ENCODE measurements around the gene CPS1.

Gene CPS1

DNA sequence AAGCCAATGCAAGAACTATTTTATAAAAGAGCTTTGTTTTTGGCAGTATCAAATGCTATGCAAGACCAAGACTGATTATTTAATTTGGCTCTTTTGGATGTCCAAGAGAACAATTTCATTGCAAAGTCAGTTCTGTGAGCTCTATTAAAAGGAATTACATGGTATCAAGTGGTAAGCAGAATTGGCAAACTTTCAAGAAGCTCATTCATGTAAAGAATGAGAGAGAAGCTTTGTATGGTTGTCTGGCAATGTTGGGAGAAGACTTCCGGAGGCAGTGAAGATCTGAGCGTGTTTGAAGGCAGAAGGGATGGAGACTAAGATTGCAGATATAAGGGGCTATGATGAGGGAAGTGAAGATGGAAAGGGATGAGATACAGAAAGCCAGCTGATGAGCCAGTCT is 49.6 kb downstream of the CPS1 start:
- no peak for DNase-seq (ENCODE audit: low read depth in 2 of 2)

DNA sequence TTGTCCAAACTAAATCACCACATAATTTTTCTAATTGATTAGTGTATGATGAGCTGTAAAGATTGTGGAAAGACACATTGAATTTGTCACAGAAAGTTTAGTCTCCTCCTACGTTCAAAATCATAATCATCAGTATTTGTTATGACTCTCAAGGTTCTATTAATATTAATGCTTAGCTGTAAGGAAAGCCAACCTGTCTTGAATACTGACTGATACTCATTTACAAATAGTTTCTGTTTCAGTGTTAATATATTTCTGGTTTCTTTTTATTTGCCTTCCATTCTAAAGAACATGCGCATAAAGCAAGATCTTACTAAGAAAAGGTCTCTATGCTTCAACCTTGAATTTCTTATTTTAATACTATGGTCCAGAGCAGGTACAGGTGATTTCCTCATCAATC is 55.1 kb downstream of the CPS1 start:
- DNase-seq (ENCODE audit: low read depth in 2 of 2): no peak

DNA sequence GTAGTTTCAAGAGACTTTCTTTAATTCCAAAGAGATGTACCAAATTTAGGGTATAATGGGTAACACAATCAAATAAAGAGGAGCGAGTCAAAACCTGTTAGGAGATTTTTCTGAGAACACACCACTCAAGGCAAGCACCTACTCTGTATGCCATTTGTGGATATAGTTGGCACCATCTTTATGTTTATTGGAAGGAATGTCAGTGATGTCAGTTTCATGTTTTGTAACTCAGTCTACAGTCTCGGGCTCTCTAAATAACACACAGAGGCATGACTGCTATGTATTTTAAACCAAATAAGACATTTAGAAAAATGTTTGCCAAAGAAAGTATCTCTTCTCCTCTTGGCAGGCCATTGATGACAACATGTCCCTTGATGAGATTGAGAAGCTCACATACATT is 59.7 kb downstream of the CPS1 start:
- no peak for DNase-seq (ENCODE audit: low read depth in 2 of 2)

DNA sequence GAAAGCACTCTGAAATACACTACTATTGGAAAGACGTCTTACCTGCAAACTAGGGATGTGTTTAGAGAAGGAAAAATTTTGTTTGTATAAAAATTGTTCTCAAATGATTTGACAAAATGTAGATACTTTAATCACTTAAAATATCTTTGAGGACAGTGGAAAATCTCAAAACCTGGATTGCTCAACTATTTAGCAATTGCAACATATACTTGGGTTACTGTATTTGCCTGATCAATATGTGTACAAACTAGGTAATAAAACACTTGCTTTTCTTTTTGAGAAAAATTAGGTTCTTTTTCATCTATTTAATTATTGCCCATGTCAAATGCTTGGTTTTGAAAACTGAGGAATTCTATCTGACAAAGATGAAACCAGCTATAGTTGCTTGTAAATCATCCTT is 60.9 kb downstream of the CPS1 start:
- no peak for DNase-seq (ENCODE audit: low read depth in 2 of 2)

DNA sequence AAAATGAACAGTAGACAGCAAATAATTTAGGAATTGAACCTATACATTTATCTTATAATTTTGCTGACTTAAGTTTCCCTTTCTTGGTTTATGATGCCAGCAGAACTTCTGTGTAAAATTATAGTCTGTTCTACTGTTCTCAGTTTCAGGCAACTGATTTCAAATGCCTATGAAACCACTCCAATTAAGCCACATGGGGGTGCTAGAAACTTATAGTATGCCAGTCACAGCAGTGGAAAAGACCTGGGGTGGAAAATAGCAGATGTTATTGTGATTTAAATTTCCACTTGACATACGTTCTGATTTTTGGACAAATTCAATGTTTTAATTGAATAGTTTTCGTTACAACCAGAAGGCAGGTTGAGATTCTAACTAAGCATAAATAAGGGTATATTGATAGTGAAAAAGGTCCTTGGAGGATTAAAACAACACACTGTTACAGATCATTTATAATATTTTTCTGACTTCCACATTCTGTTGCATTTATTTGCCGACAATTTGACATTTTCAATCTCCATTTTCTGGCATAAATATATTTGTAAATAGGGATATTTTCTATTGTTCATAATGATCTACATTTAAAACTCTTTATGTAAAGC is 61.4 kb downstream of the CPS1 start:
- no peak for DNase-seq (ENCODE audit: low read depth in 2 of 2)

DNA sequence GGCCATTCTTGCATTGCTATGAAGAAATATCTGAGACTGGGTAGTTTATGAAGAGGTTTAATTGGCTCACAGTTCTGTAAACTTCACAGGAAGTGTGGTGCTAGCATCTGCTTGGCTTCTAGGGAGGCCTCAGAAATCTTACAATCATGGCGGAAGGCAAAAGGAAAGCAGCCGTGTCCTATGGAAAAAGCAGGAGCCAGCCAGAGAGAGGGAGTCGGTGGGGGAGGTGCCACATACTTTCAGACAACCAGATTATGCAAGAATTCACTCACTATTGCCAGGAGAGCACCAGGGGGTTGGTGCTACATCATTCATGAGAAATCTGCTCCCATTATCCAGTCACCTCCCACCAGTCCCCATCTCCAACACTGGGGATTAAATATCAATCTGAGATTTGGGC is 64.1 kb downstream of the CPS1 start:
- no peak for DNase-seq (ENCODE audit: low read depth in 2 of 2)

DNA sequence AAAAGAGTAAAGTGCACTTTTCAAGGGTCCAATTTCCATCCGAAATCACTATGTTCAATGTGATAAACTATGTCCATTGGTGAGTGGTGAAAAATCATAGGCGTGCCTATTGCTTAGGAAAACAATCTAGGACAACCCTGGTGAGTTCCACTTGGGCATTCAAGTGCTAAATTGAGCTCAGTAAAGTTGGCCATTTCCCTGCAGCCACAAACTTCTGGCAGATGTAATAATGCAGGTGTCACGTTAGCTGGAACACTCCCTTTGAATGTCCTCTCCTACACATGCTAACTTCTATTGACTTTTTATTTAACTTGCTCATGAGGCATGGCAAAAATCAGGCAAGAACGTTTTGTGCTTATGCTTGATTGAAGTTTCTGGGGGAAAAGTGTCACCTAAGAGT is 67.1 kb downstream of the CPS1 start:
- DNase-seq (ENCODE audit: low read depth in 2 of 2): no peak

DNA sequence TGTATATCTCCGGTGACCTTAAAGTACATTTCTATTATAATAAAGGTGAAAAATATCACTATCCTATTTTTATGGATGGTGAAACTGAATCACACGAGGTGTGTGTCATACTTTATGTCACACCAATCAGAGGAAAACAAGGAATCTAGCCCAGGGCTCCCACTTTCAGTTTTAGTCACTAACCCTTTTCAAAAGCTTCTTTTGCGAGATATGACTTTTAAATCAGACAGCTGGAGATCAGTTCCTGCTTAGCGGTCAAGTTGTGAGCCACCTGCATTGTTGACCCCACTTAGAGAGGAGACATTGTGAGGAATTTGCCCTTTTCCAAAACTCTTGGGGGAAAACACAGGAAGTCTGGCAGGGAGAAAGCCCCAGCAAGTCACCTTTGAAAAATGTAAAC is 70.5 kb downstream of the CPS1 start:
- no peak for DNase-seq (ENCODE audit: low read depth in 2 of 2)

DNA sequence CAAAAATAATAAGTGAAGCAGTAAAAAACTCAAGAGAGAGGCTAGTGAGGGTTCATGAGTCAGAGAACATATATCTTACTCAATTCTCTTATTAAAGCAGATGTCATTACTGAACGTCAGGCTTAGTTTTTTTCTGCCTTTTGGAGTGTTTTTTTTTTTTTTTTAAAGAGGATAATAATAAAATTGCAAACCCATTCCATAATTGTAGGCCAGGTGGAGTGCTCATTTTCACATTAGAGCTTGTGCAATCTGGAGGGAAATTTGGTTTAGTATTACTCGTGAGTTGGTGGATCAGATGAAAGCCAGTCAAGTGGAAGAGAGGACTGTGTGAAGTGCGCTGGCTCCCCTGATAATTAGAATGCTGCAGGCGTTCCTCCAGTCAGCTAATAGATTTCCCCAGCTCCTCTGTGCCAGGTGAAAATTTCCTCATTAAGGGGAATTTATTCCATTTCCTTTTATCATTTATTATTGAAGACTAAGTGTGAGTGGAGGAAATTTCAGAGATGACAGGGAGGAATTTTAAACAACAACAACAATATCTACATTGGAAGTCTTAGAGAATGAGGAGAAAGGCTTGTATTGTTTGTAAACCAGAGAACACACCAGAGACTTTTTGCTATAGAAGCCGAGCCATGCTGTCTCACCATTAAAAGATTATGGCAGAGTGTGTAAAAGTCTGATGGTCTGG is 74.6 kb downstream of the CPS1 start:
- no peak for DNase-seq (ENCODE audit: low read depth in 2 of 2)

DNA sequence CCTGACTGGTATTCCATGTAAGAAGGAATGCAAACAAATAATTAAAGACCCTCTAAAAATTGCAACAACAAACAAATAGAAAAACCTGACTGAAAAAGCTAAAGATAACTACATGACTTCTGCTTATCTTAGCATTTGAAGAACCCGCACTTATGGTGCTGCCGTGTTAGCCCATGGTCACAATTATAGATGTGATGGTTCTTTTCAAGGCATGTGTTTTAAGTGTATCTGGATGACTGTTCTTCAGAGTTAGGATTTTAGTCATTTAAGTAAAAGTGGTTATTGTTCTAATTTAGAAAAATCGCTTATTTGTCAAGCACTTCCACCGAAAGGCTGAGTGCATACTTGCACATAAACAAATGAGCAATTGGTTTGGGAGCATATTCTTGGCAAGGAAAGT is 77.3 kb downstream of the CPS1 start:
- DNase-seq (ENCODE audit: low read depth in 2 of 2): no peak

DNA sequence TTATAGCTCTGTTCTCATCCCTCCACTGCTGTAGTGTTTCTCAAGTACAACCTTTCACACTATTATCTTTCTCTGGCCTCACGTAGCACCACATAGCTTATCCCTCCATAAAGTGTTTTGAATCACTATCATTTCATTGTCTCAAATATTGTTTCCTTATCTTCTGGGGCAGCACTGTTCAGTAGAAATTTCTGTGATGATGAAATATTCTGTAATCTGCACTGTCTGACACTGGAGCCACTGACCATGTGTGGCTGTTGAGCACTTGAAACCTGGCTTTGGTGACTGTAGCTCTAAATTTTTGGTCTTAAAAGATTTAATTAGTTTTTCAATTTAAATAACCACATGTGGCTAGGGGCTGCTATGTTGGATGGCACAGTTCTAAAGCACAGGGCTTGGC is 78.9 kb downstream of the CPS1 start:
- DNase-seq (ENCODE audit: low read depth in 2 of 2): no peak

DNA sequence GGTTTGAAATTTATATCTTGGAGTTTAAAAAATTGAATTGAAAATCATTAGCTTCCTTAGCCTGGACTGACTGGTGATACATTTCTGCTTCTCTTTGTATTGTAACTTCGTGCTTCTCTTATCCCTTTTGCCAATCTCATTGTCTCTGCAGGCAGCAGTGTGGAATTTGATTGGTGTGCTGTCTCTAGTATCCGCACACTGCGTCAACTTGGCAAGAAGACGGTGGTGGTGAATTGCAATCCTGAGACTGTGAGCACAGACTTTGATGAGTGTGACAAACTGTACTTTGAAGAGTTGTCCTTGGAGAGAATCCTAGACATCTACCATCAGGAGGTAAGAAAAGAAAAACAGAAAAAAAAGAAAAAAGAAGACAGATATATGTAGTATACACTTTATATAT is 85.9 kb downstream of the CPS1 start:
- no peak for DNase-seq (ENCODE audit: low read depth in 2 of 2)

DNA sequence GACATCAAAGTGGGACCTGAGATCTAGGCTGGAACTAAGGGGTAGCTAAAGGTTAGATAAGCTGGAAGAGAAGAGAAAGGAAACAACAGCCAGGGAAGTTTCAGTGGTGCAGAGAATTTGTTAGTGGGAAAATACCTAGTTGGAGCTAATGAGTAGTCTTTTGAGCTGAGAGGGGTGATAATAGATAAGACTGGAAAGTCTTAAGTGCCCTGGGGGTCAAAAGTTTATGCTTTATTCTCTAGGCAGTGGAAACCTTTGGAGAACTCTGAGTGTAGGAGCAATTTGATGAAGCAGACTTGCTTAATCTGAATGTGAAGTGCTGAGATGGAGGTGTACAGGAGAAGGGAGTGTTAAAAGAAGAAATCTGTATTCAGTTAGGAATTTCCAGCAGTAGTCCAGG is 90.8 kb downstream of the CPS1 start:
- no peak for DNase-seq (ENCODE audit: low read depth in 2 of 2)

DNA sequence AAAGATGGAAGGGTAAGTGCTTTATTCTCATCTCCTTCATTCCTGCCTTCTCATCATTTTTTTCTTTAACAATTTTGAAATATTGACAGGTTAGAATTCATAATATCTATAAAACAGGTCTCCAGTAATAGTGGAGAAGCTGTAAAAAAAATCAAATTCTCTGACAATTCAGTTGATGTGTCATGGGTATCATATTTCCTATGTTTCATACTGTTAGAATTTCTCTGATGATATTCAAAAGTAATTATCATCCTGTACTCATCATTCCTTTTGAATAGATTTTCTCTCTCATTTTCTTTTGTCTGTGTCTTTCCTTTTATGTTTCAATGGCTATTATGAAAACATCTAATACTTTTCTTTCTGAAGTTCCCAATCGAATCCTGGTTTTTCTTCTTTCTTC is 97.7 kb downstream of the CPS1 start:
- no peak for DNase-seq (ENCODE audit: low read depth in 2 of 2)

DNA sequence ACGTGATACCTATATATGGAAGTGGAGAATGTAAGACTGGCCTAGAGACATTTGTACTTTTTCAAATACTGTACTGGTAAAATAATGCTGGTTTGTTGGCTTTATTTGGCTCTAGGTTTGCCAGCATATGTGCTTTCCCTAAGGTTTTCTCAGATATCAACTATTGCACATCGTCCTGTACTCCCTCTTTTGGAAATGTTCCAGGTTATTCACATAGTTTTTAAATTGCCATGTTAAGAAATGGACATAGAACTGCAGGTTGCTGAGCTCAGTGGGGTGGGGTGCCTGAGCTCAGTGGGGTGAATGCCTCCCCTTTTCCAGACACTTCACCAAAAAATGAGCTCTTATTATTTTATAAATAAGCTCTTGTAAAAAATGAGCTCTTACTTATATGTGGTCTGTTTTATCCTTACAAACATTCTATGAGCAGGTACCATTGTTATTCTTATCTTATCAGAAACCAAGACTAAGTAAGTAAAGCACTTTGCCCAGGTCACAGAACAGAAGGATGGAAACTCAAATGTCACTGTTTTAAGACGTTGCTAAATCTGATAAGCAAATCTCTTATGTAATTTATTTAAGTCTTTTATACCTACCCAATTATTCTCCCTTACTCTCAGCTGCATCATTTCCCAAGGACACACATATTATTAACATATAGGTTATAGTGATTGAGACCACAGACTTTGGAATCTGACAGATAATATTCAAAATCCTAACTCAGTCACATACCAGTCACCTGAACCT is 99.0 kb downstream of the CPS1 start:
- DNase-seq (ENCODE audit: low read depth in 2 of 2): no peak

DNA sequence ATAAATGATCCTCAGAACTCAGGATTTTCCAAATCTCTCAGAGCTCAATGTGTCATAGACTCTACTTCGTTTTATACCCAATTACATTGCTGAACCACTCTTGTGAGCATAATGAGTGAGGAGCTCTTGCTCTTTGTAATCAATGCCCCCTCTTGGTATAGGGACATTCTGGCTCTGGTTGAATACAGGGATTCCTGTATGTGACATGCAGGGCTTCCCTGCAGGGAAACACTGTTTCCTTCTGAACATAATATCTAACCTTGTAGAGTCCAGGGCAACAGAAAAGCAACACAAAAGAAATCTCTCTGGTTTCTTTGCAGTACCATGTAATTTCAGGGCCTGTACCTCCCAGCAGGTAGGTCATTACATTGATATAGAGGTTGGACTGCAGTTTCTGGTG is 101.5 kb downstream of the CPS1 start:
- DNase-seq (ENCODE audit: low read depth in 2 of 2): no peak

DNA sequence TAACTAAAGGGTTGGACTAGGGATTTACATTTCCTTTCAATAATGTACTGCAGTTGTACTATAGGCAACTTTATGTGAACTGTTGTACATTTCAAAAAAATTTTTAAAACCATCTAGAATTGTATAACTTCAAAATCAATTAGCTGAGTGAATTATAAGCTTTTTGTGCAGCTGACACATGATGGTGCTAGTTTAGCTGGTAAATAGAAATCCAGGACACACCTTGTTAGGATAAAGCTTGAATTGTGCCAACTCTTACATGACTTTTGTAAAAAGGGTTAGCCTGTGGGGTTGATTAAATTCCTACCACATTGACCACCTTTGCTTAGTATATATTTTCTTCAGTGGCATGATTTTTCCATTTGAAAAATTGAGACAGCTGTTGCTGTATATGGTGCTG is 104.4 kb downstream of the CPS1 start:
- DNase-seq (ENCODE audit: low read depth in 2 of 2): no peak

DNA sequence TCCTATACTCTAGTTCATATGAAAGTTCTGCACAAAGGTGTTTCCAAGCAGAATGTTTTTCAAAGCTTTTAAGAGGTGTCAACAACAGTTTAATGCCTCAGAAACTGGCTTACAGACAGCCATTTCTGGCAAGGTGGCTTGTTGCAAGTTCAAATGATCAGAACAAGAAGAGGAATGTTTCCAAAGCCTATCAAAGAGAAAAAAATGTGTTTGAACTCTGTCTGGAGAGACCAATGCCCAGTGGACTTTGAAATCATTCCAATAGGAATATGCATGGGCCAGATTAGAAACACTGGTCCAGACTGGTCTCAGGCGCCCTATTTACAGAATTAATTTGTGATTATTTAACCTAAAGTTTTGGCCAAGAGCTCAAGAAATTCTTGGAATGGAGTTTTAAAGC is 106.2 kb downstream of the CPS1 start:
- no peak for DNase-seq (ENCODE audit: low read depth in 2 of 2)

DNA sequence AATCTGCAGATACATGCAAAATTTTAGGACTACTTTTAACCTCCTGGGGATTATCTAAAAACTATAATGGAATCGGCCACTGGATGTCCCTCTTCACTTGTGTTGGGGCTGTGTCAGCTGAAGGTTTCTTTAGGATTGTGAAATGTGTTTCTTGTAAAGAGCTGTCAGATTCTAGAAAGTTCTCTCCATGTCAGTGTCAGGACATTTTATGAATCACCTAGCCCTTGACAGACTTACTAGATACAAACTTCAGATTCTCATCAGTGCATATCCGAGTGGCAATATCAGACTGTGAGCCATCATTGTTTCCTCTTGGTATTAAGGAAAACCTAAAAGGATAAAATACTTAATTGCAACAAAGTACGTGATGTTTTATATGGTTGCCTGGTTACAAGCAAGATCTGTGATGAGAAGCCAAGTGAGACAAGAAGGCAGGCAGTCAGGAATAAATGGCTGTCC is 107.3 kb downstream of the CPS1 start:
- DNase-seq (ENCODE audit: low read depth in 2 of 2): no peak

DNA sequence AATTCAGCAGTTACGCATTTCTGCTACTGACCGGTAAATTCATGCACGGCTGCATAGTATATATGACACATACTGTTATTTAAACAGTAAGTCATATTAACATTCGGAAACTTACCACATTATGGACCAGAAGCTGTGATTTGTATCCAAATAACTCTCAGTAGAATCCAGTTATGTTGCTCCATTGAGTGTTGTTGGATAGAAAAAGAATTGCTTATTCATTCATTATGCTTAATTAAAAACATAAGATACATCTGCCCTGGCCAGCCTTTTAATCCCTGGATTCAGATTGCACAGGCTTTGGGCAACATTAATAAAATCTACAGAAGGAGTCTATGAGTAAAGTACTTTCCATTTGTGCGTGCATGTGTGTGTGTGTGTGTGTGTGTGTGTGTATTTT is 111.3 kb downstream of the CPS1 start:
- no peak for DNase-seq (ENCODE audit: low read depth in 2 of 2)

DNA sequence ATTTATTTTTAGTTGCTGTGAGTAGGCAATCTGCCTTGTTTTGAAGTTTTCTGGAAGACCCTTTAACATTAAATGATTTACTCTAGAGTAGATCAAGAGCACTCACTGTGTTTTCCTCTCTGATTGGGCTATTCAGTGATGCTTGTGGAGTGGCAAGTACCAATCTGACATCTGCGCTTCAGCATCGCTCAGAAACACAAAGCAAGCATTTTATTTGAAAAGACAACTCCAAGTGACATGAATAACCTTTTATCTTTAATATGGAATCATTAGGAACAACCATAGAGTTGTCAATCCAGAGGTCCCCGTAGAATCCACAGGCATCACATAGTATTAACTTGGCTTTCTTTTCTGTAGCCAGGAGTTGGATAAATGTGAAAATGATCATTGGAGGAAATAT is 114.7 kb downstream of the CPS1 start:
- DNase-seq (ENCODE audit: low read depth in 2 of 2): no peak

DNA sequence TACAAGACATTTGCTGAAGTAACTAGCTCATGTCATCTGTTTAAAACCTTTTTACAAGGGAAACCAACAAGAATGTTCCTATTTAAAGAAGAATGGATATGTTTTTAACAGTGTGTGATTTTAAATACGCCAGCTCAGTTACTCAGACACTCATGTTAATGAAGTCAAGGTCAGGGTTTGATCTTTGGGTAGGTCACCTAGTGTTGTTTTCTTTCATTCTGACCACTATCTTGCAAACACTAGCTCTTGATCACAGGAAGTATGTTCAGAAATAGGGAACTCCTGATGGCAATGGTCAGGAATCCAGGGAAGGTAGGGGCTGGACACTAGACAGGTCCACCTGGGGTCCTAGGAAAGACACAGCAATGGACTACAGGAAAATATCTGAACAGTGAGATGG is 116.7 kb downstream of the CPS1 start:
- DNase-seq (ENCODE audit: low read depth in 2 of 2): no peak

DNA sequence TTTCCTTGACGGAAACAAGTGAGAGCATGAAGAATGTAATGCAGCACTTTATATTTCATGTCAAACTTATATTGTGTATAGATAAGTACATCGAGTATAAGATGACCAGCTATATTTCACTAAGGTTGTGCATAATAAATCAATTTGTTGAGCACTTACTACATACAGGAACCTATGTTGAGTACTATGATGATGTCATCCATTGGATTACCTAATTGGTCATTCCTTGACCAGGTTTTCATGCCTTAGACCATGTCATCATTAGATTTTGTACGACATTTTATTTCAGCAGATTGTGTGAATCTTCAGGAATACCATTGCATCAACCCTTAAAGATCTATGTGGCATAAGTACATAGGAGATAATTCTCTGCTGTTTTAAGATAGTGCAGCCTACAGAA is 119.7 kb downstream of the CPS1 start:
- DNase-seq (ENCODE audit: low read depth in 2 of 2): no peak
